NCI-H748 (cell line): ENCODE results near the gene USP6.
A peak's percentile ranks its signal among the peaks of the same experiment; 100 is the strongest.
"Not testable (repeated sequence)": the region's sequence is repeated elsewhere in the genome, so short reads cannot be mapped to it uniquely, and the experiment has no call there.

Source experiments
- DNase-seq: peaks from one replicate; lab custom pipeline; 2025; ENCODE audit not compliant: unreplicated experiment; lab: John Stamatoyannopoulos, UW

The USP6 gene

GRCh38 chr17:5183410-5183793, 67.6 kb downstream of the USP6 start:
- DNase-seq = no peak

DNA sequence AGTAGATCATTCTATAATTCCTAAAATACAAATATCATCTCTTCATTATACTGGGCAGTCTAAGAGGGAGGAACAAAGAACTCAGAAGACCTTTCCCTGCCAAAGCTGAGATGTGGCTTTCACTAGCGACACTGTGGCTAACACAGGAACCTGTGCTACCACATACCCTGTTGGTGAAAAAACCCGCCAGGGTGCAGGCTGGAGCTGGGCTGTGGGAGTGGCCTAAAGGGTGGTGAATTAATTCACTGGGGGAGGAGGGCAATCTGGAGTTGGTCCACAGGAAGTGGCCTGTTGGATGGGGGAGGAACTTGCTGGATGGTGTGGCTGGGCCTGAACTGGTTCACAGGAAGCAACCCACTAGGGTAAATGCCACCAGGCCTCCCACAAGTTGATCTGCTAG, 68.5 kb downstream of the USP6 start:
- no peak for DNase-seq

DNA sequence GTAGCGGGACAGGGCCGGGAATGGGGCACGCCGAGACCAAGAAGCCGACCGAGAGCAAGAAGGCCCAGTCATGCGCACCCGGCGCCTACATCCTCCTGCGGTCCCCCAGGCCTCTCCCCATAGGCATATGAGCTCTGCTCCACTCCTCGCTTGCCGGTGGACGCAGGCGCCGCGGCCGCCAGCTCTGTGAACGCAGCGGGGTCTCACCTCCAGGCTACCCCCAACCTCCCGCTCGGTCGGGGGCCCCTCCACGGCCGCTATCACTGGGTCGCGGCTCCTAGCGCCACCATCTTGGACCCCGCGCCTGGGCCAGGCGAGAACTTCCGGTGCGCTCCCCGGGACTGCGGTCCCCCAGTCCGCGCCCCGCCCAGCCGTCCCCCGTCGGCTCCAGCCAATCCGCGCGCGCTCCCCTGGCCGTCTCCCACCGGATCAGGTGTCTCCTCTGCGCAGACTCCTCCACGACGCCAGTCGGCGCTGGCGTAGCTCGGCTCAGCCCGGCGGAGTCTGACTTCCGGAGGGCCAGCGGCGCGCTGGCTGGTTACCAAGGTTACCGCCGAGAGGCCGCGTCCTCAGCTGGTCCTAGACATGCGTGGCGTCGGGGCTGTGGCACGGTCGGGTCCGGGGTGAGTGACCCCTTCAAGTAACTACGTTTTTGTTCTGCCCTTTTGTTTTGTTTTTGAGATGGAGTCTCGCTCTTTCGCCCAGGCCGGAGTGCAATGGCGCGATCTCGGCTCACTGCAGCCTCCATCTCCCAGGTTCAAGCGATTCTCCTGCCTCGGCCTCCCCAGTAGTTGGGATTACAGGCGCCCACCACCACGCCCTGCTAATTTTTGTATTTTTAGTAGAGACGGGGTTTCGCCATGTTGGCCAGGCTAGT, 75.9 kb downstream of the USP6 start, which contains the start of gene ZNF594:
ZNF594 (minus strand) TSS at position 328 of the 877 bp plus-strand sequence. CDS start 7,612 bp downstream, outside the sequence.
- peak; percentile 99 for DNase-seq

GRCh38 chr17:5194346-5194745, 78.5 kb downstream of the USP6 start:
- DNase-seq = no peak

GRCh38 chr17:5198472-5198871, 82.6 kb downstream of the USP6 start:
- DNase-seq = no peak

DNA sequence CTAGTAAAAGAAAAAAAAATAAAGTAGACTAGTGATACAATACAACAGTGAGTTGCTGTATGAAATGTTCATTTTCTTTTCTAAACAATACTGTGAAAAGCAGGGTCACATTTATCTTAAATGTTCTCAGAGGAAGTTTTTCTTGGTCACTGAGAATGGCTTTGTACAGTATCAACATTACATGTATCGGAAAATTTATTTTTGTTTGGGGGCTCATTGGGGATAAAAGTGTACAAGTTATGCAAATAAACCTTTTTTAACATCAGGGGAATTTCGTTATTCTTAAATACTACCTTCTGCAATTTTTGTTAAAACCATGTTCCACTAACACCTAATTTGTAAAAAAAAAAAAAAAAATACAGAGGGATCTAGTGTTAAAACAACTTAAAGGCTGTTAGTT, 84.5 kb downstream of the USP6 start:
- DNase-seq = no peak

- no peak for DNase-seq
Observed at GRCh38 chr17:5201011-5201410, 85.2 kb downstream of the USP6 start.

DNA sequence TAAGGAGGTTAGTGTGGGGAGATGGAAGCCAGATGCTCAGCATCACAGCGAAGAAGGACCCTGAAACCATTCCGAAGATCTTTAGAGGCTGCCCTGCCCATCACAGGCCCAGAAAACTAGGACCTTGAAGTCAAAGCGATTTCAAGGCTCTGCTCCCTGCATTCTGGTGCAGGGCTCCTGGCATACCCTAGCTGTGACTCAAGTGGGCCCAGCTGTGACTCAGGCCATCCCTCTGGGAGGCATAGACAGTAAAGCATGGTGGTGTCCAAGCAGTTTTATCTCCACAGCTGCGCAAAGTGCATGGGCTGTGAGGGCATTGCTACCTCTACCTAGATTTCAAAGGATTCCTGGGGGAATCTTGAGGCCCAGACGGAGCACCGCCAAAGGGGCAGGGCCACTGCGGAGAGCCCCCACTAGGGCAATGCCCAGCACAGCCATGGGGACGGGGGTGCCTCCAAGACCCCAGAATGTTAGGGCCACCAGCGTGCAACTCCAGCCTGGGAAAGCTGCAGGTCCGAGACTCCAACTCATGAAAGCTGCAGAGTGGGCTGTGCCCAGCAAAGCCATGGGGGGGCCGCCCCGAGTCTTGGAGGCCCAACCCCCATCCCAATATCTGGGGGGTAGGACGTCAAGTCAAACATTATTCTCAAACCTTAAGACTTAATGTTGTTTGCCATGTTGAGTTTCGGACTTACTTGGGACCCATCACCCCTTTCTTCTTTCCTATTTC, 87.5 kb downstream of the USP6 start:
- no peak for DNase-seq

DNA sequence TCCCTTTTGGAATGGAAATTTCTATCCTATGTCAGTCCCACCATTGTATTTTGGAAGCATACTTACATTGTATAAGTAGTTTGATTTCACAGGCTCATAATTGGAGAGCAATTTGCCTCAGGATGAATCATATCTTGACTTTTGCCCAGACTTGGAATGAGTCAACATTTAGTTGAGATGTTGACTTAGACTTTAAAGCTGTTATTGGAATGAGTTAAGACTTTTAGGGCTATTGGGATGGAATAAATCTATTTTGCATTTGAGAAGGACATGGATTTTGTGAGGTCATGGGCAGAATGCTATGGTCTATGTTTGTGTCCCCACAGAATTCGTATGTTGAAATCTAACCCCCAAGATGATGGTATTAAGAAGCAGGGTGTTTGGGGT, 88.1 kb downstream of the USP6 start:
- DNase-seq = no peak

DNA sequence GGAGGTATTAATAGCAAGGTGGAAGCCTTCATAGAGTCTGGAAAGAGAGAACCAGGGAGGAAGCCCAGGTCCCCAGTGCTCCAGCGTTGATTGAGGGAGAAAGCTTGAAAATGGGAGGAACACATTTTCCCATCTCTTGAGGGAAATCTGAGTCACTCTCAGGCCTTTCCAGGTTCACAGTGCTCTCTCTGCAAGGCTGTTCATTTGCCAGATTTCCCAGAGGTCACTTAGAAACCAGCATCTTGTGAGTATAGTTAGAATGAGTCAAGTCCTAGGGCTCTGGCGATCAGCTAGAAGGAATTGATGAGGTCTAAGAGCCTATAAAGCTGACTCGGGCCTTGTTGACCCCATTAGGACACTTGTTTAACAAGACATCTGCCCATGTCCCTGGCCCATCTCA, 93.6 kb downstream of the USP6 start:
- DNase-seq = no peak

- DNase-seq = no peak
Observed at GRCh38 chr17:5210091-5210490, 94.3 kb downstream of the USP6 start.

DNA sequence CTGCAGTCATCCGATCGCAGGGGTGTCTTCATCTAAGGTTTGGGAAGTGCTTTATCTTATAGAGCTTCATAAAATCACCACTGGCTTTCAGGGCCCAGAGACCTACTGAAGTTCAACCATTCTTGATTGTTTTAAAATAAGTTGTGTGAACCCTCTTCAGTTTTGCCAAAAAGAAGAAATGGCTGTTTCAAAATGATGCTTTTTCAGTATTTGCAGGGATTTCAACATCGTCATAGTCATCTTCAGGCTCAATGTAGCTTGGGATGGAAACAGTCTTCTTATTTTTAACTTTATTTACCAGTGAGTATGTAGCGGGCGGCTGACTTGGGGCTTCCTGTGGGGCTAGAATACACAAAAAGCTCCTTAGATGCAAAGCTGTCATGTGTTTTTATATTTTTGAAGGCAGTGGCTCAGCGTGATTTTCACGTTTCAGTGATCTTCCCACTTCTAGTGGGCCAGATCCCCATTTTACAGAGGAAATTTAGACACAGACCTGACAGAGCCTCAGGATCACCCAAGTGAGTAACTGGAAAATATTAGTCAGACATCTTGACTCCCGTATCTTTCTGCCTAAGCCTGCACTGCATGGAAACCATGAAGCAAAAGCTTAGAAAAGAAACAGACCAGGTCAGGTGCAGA, 94.9 kb downstream of the USP6 start:
- DNase-seq = no peak

- DNase-seq = no peak
Observed at GRCh38 chr17:5211458-5211857, 95.6 kb downstream of the USP6 start.

- not testable (repeated sequence) for DNase-seq
Observed at GRCh38 chr17:5217562-5217961, 101.7 kb downstream of the USP6 start.

- no peak for DNase-seq
Observed at GRCh38 chr17:5219536-5219935, 103.7 kb downstream of the USP6 start.

DNA sequence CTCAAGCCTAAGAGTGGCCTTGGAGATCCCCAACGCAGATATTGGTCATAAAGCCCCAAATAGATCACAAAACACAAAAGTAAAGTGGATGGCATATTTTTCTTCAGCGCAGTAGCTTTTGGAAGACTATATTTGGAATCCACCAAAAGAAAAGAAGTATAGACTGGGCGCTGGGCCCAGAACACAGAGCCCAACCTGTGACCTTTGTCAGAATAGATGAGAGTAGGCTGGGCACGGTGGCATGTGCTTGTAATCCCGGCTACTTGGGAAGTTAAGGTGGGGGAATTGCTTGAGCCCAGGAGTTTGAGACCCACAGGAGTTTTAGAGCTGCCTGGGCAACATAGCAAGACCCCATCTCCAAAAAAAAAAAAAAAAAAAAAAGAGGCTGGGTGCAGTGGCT, 104.2 kb downstream of the USP6 start:
- DNase-seq = no peak

DNA sequence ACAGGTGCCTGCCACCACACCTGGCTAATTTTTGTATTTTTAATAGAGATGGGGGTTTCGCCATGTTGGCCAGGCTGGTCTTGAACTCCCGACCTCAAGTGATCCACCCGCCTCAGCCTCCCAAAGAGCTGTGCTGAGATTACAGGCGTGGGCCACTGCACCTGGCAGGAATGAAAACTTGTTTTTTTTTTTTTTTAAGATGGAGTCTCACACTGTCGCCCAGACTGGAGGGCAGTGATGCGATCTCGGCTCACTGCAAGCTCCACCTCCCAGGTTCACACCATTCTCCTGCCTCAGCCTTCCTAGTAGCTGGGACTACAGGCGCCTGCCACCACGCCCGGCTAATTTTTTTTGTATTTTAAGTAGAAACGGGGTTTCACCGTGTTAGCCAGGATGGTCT, 106.1 kb downstream of the USP6 start:
- not testable (repeated sequence) for DNase-seq
